Keratinocyte (primary cell): ENCODE results near the gene MS4A14.

Experiments
- CTCF ChIP-seq, 3 experiments: IDR thresholded peaks in 1 of 3; conservative IDR thresholded peaks in 1 of 3; optimal IDR thresholded peaks in 1 of 3; 2 replicates in 2 of 3; 3 replicates in 1 of 3; pipeline versions ENCODE3 to v1.5.1; 2011; ENCODE audit warnings: low read length in 3 of 3, mild to moderate bottlenecking in 3 of 3, moderate library complexity in 2 of 3, control low read depth in 1 of 3, inconsistent platforms in 1 of 3; ENCODE audit not compliant: insufficient read depth in 2 of 3; ENCODE audit errors: extremely low read depth in 1 of 3
- EZH2 ChIP-seq: IDR thresholded peaks from one replicate; pipeline ENCODE4 v1.6.1; 2012; ENCODE audit warnings: inconsistent platforms, mild to moderate bottlenecking, low read length, moderate library complexity

- TF ChIP-seq CTCF (optimal IDR thresholded peaks at IDR 0.05 in 1 of 3, IDR thresholded peaks at IDR 0.05 in 1 of 3, conservative IDR thresholded peaks at IDR 0.05 in 1 of 3; ENCODE audit: extremely low read depth in 1 of 3, insufficient read depth in 2 of 3, low read length in 3 of 3): no peak
- no peak for TF ChIP-seq EZH2
Observed at GRCh38 chr11:60360621-60361020, 35.6 kb upstream of the MS4A14 start.
